HG02610 (cell line): Measurements from ENCODE around the gene TNS2.

Experiments used
- ATAC-seq: cut with Tn5 transposase; IDR thresholded peaks from one replicate; pipeline ENCODE4 v1.9.1; 2021; ENCODE audit warnings: mild to moderate bottlenecking, moderate library complexity; ENCODE audit not compliant: unreplicated experiment

Gene TNS2

GRCh38 chr12:53044052-53044581 is 5.7 kb upstream of the TNS2 start:
- no peak for ATAC-seq

- no peak for ATAC-seq
Measured at GRCh38 chr12:53044896-53045695, 4.8 kb upstream of the TNS2 start.

- no peak for ATAC-seq
Measured at GRCh38 chr12:53045696-53046045, 4.2 kb upstream of the TNS2 start.

GRCh38 chr12:53046655-53047220 is 3.1 kb upstream of the TNS2 start:
- ATAC-seq, result peak; percentile 35

GRCh38 chr12:53047221-53048032 is 2.4 kb upstream of the TNS2 start:
- peak; percentile 69 for ATAC-seq

- no peak for ATAC-seq
Measured at GRCh38 chr12:53048033-53048779, 1.7 kb upstream of the TNS2 start.

- ATAC-seq, result no peak
Measured at GRCh38 chr12:53048780-53049401, 974 bp upstream of the TNS2 start.

GRCh38 chr12:53050426-53051057 is 677 bp downstream of the TNS2 start:
- ATAC-seq, result no peak

- ATAC-seq, result no peak
Measured at GRCh38 chr12:53051058-53051880, 1.4 kb downstream of the TNS2 start.

- ATAC-seq, result no peak
Measured at GRCh38 chr12:53051881-53052412, 2.1 kb downstream of the TNS2 start.

- ATAC-seq, result no peak
Measured at GRCh38 chr12:53052419-53053217, 2.8 kb downstream of the TNS2 start.

- ATAC-seq, result no peak
Measured at GRCh38 chr12:53053218-53054111, 3.6 kb downstream of the TNS2 start.

- peak; percentile 87 for ATAC-seq
Measured at GRCh38 chr12:53054112-53054878, 4.4 kb downstream of the TNS2 start.

GRCh38 chr12:53055471-53056266 is 5.8 kb downstream of the TNS2 start:
- ATAC-seq, result no peak

- ATAC-seq, result no peak
Measured at GRCh38 chr12:53056296-53056695, 6.4 kb downstream of the TNS2 start.
